Measurements from ENCODE around the gene AKNAD1.

- TF ChIP-seq POLR2A (IDR thresholded peaks at IDR 0.05; ENCODE audit: low read length) (no peak), GATA1 (IDR thresholded peaks at IDR 0.05; ENCODE audit: low read depth, low read length) (no peak)
Observed at GRCh38 chr1:108884968-108885367, 28.1 kb upstream of the AKNAD1 start.
